Skin of body (tissue), 2 donors: ENCODE results near the gene TMEM219. TPM values are rescaled to one million over a fixed set of nuclear protein-coding genes. Genes with fewer than 3 reads are reported as not detected.

Experiments used
- DNase-seq: peaks from one replicate; lab custom pipeline; 2025; lab: John Stamatoyannopoulos, UW
- total RNA-seq: library from RNA; depleted of rRNA; stranded (reverse); fragments of >200 nt; gene quantifications from one replicate; pipeline ENCODE4 v1.2.3, GENCODE V29; 2014

TMEM219 gene
- total RNA-seq, 1 donor from 2014 or later: 30.3 TPM

DNA sequence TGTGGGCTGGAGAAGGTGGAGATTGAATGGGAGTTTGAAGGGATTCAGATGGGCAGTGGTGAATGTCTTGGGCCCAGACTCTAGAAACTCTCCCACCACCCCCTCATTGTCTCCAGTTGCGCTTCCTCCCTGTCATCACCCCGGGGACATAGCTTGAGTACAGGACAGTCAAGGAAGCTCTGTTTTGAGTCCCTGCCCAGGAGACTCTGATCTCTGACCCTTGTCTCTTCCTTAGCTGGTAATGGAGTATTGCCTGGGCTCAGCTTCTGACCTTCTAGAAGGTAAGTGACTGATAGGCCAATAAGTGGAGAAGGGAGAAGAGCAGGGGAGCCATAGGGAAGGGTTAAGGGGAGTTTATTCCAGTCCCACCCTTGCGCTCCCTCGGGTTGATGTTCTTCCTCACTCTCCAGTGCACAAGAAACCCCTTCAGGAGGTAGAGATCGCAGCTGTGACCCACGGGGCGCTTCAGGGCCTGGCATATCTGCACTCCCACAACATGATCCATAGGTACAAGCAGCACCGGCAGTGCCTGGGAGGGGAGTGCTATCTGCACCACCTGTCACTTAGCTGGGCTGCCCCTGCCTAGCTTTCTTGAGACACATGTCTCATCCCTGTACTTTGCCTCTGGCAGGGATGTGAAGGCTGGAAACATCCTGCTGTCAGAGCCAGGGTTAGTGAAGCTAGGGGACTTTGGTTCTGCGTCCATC is 16.8 kb downstream of the TMEM219 start:
- no peak for DNase-seq

DNA sequence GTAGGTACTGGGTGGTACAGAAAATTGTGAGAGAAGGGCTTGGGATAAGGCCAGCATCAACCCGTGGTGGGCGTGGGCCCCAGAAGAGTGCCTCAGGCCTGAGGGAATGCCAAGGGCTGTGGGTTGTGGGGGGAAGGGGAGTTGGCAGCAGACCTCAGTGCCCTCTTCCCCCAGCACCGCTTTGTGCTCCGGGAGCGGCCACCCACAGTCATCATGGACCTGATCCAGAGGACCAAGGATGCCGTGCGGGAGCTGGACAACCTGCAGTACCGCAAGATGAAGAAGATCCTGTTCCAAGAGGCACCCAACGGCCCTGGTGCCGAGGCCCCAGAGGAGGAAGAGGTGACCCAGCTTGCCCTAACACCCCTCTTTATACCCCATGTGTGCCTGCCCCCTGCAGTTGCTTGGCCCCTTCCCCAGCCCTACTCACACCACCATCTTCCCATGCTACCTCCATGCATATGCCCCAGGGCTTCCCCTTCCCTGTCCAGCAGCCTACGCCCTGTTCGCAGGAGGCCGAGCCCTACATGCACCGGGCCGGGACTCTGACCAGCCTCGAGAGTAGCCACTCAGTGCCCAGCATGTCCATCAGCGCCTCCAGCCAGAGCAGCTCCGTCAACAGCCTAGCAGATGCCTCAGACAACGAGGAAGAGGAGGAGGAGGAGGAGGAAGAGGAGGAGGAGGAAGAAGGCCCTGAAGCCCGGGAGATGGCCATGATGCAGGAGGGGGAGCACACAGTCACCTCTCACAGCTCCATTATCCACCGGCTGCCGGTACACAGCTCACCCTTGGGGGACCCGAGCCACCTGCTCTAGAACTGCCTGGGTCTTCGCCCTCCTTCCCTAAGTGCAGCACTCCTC is 20.9 kb downstream of the TMEM219 start:
- DNase-seq: no peak

DNA sequence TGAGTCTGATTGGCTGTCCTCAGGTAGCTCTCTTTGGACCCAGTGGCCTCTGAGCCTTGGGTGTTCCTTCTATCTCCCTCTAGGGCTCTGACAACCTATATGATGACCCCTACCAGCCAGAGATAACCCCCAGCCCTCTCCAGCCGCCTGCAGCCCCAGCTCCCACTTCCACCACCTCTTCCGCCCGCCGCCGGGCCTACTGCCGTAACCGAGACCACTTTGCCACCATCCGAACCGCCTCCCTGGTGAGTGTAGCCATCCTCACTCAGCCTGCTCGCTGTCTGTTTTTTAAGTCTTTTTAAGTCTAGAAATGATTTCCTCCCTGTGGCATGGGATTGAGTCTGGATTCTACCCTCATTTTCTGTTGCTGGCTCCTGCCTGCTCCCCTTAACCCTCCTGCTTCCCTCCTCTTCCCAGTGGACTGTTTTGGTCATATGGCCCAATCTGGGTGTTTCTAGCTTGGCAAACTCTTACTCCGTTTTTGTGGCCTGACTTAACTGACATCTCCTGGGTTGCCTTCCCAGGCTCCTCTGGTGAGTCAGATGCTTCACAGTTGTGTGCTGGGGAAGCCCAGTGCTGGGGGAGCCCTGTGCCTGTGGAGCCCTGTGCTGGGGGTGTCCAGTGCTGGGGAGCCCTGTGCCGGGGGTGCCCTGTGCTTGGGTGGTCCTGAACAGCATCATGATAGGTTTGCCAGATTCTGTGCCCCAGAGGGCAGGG is 21.7 kb downstream of the TMEM219 start:
- DNase-seq: no peak

DNA sequence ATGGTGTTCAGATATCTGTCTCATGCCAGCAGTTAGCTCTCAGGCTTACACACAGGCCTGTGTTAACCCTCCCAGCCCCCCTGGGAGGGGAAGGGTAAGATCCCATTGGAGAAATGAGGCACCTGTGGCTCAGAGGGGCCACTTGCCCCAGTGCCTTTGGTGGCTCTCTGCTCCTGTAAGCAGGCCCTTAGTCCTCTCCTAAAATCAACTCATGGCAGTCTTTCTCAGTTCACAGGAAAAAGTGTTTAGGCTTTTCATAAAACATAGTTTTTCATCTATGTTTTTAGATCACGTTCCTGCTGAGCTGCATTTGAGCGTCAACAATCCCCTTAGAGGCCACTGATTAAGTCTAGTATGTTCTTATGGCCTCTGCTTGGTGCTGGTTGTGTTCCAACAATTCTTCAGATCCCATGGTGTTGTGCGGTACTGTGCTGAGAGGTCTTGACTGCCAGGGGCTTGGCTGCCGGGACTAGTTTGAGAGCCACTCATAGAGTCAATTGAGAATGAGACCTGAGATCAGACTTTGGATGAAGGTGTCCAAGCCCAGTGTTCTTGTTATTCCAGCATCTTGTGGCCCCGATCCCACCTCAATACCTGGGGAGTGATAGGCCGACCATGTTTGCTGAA is 22.4 kb downstream of the TMEM219 start:
- DNase-seq: no peak

DNA sequence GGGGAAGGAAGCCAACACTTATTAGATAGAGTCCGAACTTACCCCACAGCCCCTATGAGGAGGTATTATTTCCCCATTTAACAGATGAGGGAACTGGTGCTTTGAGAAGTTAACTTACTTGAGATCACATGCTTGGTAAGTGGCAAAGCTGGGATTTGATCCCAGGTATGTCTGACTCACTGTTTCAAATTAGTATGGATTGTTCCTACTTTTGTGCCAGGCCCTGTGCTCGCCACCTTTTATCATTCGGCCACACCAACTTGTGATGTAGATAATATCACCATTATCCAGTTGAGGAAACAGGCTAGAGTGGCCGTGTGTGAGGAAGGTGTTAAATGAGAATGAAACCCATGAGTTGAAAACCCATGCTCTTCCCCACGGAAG is 22.9 kb downstream of the TMEM219 start:
- DNase-seq: no peak

DNA sequence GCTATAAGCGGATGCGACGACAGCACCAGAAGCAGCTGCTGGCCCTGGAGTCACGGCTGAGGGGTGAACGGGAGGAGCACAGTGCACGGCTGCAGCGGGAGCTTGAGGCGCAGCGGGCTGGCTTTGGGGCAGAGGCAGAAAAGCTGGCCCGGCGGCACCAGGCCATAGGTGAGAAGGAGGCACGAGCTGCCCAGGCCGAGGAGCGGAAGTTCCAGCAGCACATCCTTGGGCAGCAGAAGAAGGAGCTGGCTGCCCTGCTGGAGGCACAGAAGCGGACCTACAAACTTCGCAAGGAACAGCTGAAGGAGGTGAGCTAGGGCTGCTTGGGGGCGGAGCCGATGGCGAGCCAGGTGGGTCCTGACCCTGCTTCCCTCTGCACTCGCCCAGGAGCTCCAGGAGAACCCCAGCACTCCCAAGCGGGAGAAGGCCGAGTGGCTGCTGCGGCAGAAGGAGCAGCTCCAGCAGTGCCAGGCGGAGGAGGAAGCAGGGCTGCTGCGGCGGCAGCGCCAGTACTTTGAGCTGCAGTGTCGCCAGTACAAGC is 23.5 kb downstream of the TMEM219 start:
- no peak for DNase-seq

DNA sequence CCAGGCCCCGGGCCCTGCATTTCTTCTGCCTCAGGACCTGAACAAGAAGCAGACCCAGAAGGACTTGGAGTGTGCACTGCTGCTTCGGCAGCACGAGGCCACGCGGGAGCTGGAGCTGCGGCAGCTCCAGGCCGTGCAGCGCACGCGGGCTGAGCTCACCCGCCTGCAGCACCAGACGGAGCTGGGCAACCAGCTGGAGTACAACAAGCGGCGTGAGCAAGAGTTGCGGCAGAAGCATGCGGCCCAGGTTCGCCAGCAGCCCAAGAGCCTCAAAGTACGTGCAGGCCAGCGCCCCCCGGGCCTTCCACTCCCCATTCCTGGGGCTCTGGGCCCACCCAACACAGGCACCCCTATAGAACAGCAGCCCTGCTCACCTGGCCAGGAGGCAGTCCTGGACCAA is 24.4 kb downstream of the TMEM219 start:
- no peak for DNase-seq

DNA sequence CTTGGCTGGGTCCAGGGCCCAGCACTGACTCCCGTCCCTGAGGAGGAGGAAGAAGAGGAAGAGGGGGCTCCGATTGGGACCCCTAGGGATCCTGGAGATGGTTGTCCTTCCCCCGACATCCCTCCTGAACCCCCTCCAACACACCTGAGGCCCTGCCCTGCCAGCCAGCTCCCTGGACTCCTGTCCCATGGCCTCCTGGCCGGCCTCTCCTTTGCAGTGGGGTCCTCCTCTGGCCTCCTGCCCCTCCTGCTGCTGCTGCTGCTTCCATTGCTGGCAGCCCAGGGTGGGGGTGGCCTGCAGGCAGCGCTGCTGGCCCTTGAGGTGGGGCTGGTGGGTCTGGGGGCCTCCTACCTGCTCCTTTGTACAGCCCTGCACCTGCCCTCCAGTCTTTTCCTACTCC is 25.1 kb downstream of the TMEM219 start:
- DNase-seq: no peak

DNA sequence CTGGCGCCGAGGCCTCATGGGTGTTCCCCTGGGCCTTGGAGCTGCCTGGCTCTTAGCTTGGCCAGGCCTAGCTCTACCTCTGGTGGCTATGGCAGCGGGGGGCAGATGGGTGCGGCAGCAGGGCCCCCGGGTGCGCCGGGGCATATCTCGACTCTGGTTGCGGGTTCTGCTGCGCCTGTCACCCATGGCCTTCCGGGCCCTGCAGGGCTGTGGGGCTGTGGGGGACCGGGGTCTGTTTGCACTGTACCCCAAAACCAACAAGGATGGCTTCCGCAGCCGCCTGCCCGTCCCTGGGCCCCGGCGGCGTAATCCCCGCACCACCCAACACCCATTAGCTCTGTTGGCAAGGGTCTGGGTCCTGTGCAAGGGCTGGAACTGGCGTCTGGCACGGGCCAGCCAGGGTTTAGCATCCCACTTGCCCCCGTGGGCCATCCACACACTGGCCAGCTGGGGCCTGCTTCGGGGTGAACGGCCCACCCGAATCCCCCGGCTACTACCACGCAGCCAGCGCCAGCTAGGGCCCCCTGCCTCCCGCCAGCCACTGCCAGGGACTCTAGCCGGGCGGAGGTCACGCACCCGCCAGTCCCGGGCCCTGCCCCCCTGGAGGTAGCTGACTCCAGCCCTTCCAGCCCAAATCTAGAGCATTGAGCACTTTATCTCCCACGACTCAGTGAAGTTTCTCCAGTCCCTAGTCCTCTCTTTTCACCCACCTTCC is 25.6 kb downstream of the TMEM219 start:
- DNase-seq: no peak

DNA sequence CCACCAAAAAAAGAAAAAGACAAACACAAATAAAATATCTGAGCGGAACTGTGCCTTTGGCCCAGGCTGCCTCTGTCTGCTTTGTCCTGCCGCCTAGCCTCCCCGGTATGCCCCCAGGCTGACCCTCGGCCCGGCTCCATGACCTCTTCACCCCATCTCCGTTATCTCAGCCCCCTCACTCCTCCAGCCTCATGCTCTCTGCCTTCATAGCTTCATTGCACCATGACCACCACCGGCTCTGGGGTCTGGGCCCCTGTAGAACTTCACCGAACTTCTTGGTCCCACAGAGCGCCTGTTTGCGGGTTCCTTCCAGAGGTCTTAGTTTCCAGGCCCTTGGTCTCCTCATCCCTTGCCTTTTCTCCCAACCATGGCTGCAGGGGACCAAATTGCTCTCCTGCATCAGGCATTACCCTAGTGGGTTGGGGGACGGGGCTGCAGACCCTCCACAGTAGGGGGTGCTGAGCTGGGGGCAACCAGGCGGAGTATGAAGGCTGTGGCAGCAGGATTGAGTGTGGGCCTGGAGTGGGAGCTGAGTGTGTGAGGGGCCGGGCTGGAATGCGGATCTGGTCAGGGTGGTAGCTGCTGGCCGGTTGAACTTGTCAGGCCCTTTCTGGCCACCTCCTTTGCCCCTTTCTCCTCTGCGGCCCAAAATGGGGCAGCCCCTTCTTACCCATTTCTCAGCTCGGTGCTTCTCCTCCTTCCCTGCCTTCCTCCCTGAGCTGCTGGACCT is 26.6 kb downstream of the TMEM219 start:
- DNase-seq: no peak

DNA sequence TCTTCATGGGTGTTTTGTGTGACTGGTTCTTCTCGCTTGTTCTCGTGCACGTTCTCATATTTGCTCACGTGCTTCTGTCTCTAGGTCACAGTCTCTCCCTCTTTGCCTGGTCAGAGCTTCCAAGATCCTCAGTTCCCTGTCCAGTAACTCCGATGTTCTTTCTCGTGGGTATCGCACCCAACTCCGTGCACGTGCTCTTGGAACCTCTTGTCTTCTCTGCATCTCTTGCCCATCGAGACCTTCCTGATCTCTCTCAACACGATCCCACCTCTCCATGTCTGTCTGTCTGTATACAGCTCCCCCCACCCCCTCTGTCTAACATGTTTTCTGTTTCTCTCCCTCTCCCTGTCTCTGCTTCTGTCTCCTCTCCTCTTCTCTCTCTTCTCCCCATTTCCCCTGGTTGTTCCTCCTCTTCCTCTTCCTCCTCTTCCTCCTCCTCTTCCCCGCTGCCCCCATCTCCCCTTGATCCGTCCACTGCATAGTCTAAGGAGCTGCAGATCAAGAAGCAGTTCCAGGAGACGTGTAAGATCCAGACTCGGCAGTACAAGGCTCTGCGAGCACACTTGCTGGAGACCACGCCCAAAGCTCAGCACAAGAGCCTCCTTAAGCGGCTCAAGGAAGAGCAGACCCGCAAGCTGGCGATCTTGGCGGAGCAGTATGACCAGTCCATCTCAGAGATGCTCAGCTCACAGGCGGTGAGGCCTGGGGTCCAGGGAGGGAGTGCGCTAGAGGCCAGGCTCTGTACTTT is 27.4 kb downstream of the TMEM219 start:
- no peak for DNase-seq

DNA sequence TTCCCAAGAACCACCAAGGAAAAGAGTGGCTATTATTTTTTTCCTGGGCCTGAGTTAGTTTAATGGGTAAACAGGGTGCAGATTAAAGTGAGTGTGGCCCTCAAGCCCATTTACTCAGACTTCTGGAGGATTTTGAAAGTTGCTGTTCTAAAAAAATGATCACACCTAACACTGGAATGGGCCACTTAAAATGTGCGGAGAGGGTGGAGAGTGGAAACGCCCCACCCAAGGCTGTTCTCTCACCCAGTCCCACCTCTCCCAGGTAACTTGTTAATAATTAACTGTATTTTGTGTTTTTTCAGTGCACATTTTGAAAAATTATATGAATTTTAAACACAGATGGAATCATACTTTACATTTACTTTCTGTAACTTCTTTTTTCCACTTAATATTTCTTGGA is 28.2 kb downstream of the TMEM219 start:
- DNase-seq: no peak

DNA sequence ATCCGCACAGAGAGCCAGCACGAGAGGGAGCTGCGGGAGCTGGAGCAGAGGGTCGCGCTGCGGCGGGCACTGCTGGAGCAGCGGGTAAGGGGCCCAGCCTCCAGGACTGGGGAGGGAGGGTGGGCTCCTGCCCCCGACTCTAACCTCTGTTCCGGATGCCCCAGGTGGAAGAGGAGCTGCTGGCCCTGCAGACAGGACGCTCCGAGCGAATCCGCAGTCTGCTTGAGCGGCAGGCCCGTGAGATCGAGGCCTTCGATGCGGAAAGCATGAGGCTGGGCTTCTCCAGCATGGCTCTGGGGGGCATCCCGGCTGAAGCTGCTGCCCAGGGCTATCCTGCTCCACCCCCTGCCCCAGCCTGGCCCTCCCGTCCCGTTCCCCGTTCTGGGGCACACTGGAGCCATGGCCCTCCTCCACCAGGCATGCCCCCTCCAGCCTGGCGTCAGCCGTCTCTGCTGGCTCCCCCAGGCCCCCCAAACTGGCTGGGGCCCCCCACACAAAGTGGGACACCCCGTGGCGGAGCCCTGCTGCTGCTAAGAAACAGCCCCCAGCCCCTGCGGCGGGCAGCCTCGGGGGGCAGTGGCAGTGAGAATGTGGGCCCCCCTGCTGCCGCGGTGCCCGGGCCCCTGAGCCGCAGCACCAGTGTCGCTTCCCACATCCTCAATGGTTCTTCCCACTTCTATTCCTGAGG is 29.1 kb downstream of the TMEM219 start:
- no peak for DNase-seq

DNA sequence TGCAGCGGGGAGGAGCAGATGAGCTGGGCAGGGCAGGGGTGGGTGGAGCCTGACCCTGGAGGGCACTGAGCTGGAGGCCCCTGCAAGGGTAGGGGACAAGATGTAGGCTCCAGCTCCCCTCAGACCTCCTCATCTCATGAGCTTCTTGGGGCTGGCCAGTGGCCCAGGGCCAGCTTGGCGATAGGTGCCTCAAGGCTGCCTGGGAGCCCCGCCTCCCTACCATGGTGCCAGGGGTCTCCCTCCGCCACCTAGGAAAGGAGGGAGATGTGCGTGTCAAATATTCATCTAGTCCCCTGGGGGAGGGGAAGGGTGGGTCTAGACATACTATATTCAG is 29.7 kb downstream of the TMEM219 start:
- no peak for DNase-seq

DNA sequence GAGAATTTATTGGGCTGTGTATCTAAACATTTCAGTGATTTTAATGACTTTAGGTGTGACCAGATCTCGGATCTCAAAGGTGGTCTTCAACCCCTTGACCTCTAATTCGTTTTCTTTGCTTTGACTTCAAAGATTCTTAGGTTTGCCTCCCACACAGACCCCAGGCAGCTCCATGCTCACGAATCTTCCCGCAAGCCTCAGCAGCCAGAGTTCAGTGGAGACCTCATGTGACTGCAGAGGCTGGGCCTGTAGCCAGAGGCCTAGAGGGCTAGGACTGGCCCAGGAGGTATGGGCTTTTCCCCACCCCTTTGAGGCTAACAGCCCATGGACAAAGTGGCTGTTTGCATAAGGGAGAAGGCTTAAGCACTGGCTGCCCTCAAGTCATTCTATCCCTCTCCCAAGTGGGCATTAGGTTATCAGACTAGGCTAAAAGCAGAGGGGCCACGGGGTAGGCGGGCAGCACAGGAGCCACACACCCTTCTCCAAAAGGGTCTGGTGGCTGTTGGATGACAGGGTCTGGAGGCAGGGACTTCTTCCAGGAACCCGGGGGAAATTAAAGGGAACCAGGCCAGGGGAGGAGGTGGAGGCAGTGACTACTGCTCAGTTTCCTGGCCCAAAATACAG is 30.6 kb downstream of the TMEM219 start:
- no peak for DNase-seq

DNA sequence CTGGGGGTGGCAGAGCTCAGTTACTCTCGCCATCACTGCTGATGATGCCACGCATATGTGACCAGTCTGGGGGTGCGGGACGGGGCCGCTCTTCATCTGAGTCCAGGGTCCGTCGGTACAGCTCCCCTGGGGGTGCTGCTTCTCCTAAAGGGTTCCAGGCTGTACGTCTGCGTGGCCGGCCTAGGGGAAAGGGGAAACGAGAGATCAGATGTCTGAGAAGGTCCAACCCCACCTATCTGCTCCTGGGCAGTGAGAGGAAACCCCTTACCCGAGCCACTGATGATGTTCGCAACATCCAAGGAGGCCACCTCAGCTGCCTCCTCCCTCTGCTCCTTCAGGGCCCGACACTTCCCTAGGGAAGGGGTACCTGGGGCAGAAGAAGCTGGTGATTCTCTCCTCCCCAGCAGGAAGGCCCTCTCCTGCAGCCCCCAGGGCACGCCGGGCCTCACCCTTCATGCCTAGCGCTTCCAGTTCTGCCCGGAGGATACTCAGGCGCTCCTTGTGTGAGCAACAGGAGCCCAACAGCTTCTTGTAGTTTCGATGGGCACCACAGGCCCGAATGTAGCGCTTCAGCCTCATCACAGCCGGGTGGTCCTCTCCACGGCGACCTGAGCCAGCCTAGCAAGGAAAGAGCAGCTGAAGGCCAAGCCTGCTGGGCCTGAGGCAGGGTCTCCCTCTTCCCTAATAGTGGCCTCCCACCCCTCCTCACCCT is 31.5 kb downstream of the TMEM219 start:
- no peak for DNase-seq

DNA sequence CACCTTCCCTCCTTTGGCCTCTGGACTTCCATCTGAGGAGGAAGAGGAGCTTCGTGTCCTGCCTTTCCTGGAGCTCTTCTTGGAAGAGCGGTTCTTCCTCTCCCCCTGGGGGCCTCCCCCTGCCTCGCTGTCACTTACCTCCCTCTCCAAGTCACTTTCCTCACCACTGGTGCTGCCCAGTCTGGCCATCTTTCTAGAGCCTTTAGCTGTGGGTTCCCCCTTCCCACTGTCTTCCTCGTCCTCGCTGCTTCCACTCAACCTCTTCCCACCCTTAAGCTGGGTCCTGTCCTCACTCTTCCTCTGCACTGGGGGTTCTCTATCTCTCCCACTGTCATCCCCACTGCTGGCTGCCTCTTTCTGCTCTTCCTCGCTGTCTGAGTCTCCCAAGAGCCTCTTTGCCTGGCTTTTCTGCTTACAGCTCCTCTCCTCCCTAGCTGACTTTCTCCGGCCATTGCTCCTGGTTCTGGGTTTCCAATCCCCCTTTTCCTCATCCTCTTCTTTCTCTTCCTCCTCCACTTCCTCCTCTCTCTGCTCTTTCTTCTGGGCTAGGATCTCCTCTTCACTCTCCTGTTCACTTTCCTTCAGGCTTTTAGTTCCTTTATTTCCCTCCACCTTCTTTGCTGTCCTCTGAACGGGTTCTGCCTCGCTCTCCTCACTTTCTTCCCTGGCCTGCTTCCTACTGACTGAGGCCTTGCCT is 32.2 kb downstream of the TMEM219 start:
- no peak for DNase-seq
